Endothelial cell of umbilical vein (primary cell): ENCODE measurements around the gene TSPEAR. TPM values are rescaled to one million over a fixed set of nuclear protein-coding genes. Genes with fewer than 3 reads are reported as not detected.

ENCODE experiments used
- BruUV-seq: library from RNA; stranded (reverse); fragments of 400-500 nt; replicated peaks from 2 replicates; lab custom pipeline; 2021; lab: Mats Ljungman, UMichigan
- CTCF ChIA-PET: fragments of 300-600, 350-600 bp; sonication (Branson Sonifier 250); formaldehyde crosslinking; loops from one replicate; lab custom pipeline; 2021; ENCODE audit warnings: antibody characterized with exemption, inconsistent platforms; lab: Charles Lee
- POLR2A ChIA-PET: fragments of 300-600, 350-600 bp; sonication (Branson Sonifier 250); formaldehyde crosslinking; loops from one replicate; lab custom pipeline; 2021; ENCODE audit warnings: antibody characterized with exemption, inconsistent platforms; lab: Charles Lee
- DNase-seq: peaks from one replicate; pipeline ENCODE4 v3.0.0-alpha.2; 2011; ENCODE audit warnings: low read depth, low spot score
- FAIRE-seq: peaks from 2 replicates; lab custom pipeline; 2011; peaks lifted over from hg19 to GRCh38; lab: Jason Lieb, UNC
- H2AFZ ChIP-seq: 2 replicates; pipeline ENCODE4 v1.6.0; 2012; ENCODE audit warnings: low read depth, low read length, control low read depth, inconsistent platforms
- H3K27ac ChIP-seq: 2 replicates; pipeline ENCODE4 v1.5.1; 2011; ENCODE audit warnings: low read depth, mild to moderate bottlenecking, control low read depth, low read length, moderate library complexity; ENCODE audit not compliant: insufficient read depth
- H3K27me3 ChIP-seq, 2 experiments: 2 replicates each; pipeline versions ENCODE4 v1.6.0 to v1.6.1; 2011; ENCODE audit warnings: low read length in 2 of 2, mixed read lengths in 1 of 2; ENCODE audit not compliant: control insufficient read depth in 2 of 2, insufficient read depth in 2 of 2
- H3K36me3 ChIP-seq, 2 experiments: 2 replicates in 1 of 2; 3 replicates in 1 of 2; pipeline ENCODE4 v1.5.1; 2011; ENCODE audit warnings: low read length in 2 of 2, mild to moderate bottlenecking in 1 of 2, moderate library complexity in 1 of 2; ENCODE audit not compliant: control insufficient read depth in 2 of 2, insufficient read depth in 2 of 2; ENCODE audit errors: extremely low read depth in 1 of 2
- H3K4me1 ChIP-seq: 3 replicates; pipeline ENCODE4 v1.5.1; 2011; ENCODE audit warnings: mild to moderate bottlenecking, low read length; ENCODE audit not compliant: control insufficient read depth, insufficient read depth; ENCODE audit errors: extremely low read depth
- H3K4me2 ChIP-seq: 2 replicates; pipeline ENCODE4 v1.6.1; 2011; ENCODE audit warnings: low read length, control low read depth, mixed read lengths; ENCODE audit not compliant: insufficient read depth
- H3K4me3 ChIP-seq, 3 experiments: fragments of 200-600 bp in 1 of 3; sonication (generic), shearing (Covaris generic) in 1 of 3; replicated peaks in 1 of 3; 2 replicates each; pipeline ENCODE4 v1.5.1; 2011 to 2016; ENCODE audit warnings: control low read depth in 3 of 3, low read length in 3 of 3, mild to moderate bottlenecking in 2 of 3, inconsistent platforms in 1 of 3, low read depth in 1 of 3, moderate library complexity in 1 of 3; ENCODE audit not compliant: insufficient read depth in 1 of 3
- H3K79me2 ChIP-seq: 2 replicates; pipeline ENCODE4 v1.6.0; 2012; ENCODE audit warnings: low read length, inconsistent platforms; ENCODE audit not compliant: control insufficient read depth, insufficient read depth
- H3K9ac ChIP-seq: replicated peaks from 2 replicates; pipeline ENCODE3; 2011; ENCODE audit warnings: low read length, control low read depth; ENCODE audit not compliant: insufficient read depth; ENCODE audit errors: extremely low read depth
- H3K9me1 ChIP-seq: replicated peaks from 3 replicates; pipeline ENCODE4 v1.6.0; 2011; ENCODE audit warnings: mild to moderate bottlenecking, low read length; ENCODE audit not compliant: control insufficient read depth, insufficient read depth; ENCODE audit errors: extremely low read depth
- H3K9me3 ChIP-seq: replicated peaks from 2 replicates; pipeline ENCODE4 v1.5.1; 2012; ENCODE audit warnings: low read length, inconsistent platforms; ENCODE audit not compliant: control insufficient read depth, insufficient read depth
- H4K20me1 ChIP-seq: replicated peaks from 2 replicates; pipeline ENCODE3; 2011; ENCODE audit warnings: mild to moderate bottlenecking, low read length; ENCODE audit not compliant: control insufficient read depth, insufficient read depth; ENCODE audit errors: extremely low read depth
- CTCF ChIP-seq, 2 donors: IDR thresholded peaks; 1 replicate in 1 of 2; 2 replicates in 1 of 2; pipeline ENCODE4 v1.5.1; 2011; ENCODE audit warnings: low read length in 2 of 2, mild to moderate bottlenecking in 2 of 2, moderate library complexity in 2 of 2, control low read depth in 1 of 2, inconsistent platforms in 1 of 2, low read depth in 1 of 2; ENCODE audit not compliant: insufficient read depth in 1 of 2; ENCODE audit errors: extremely low read depth in 1 of 2
- EZH2 ChIP-seq: IDR thresholded peaks from 2 replicates; pipeline ENCODE4 v1.6.1; 2012; ENCODE audit warnings: borderline replicate concordance, low read depth, mild to moderate bottlenecking, moderate library complexity, low read length, inconsistent platforms; ENCODE audit not compliant: severe bottlenecking
- FOS ChIP-seq: IDR thresholded peaks from 2 replicates; pipeline ENCODE4 v1.6.1; 2011; ENCODE audit warnings: mild to moderate bottlenecking, low read length, moderate library complexity, borderline replicate concordance; ENCODE audit not compliant: insufficient read depth
- GATA2 ChIP-seq: IDR thresholded peaks from 2 replicates; pipeline ENCODE4 v1.7.0; 2011; ENCODE audit warnings: low read depth, mild to moderate bottlenecking, moderate library complexity, mixed read lengths, low read length; ENCODE audit not compliant: insufficient read length, insufficient read depth
- JUN ChIP-seq: IDR thresholded peaks from 2 replicates; pipeline ENCODE4 v1.6.1; 2011; ENCODE audit warnings: borderline replicate concordance, low read depth; ENCODE audit not compliant: insufficient read length, insufficient read depth
- MYC ChIP-seq: IDR thresholded peaks from one replicate; pipeline ENCODE4 v1.6.1; 2011; ENCODE audit warnings: mild to moderate bottlenecking, low read depth, low read length
- POLR2A ChIP-seq: IDR thresholded peaks from 2 replicates; pipeline ENCODE4 v1.6.1; 2012; ENCODE audit warnings: low read depth, mild to moderate bottlenecking, control low read depth, low read length
- POLR2AphosphoS5 ChIP-seq: IDR thresholded peaks from 2 replicates; pipeline ENCODE4 v1.6.1; 2012; ENCODE audit warnings: low read depth, mild to moderate bottlenecking, control low read depth, low read length, moderate library complexity; ENCODE audit not compliant: insufficient read depth
- dilution Hi-C: fragments of 300-500 bp; cut with MboI; formaldehyde crosslinking; loops from one replicate; pipeline ENCODE4 v1.15.0; 2019; ENCODE audit warnings: low sequenced_read_pairs; ENCODE audit not compliant: extremely low pct_ligation_motif_present
- intact Hi-C: fragments of 100-400 bp; cut with micrococcal nuclease; formaldehyde crosslinking; loops from one replicate; pipeline ENCODE4 v1.10.0; 2022
- polyA plus RNA-seq, 4 experiments: library from polyadenylated mRNA; depleted of rRNA in 3 of 4; stranded (reverse) in 3 of 4; unstranded in 1 of 4; fragments of >200 nt; gene quantifications; 2 replicates each; pipeline versions ENCODE4 v1.2.1 to v1.2.3, GENCODE V29; 2011 to 2012; ENCODE audit warnings: missing spikeins in 1 of 4
- total RNA-seq: library from RNA; stranded (reverse); gene quantifications from 2 replicates; pipeline ENCODE4 v1.2.3, GENCODE V29; 2021
- TF ChIP-seq, protein P1 (sequence below): IDR thresholded peaks from 2 replicates; pipeline ENCODE4 v1.6.1; 2011; ENCODE audit not compliant: insufficient read depth, insufficient read length

Gene TSPEAR
- total and polyA plus RNA-seq, 2 donors (not counting 3 experiments of a cell fraction or from before 2014, with no cell fraction given), result 0.01 TPM; not detected in 1

DNA sequence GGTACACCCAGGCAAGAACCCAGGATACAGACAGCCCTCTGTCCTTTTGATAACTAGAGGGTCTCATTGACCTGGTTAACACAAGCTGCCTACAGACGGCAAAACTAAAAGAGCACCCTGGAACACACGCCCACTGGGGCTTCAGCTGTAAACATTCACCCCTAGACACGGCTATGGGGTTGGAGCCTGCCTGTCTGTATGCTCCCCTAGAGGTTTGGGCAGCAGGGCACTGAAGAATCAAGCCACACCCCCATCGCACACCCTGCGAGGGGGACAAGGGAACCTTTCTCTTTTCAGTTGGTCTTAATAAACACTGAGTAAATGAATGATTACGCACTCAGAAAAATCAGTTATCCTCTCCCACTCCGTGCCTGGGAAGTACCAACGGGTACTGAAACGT is 220.6 kb downstream of the TSPEAR start:
- intact Hi-C loops, result no loop called here
- Histone ChIP-seq H3K27ac (no peak overlapping the region), H3K36me3 (no peaks in the 10 kb centered on the region), H3K4me3 (no peak overlapping the region), H3K9me3 (no peaks in the 10 kb centered on the region), H3K4me2 (no peak overlapping the region), H3K79me2 (no peaks in the 10 kb centered on the region), H3K4me1 (no peaks in the 10 kb centered on the region), H3K27me3 (peaks cover 0 to 4% of the 10 kb centered on the region in 2 experiments), H4K20me1 (no peaks in the 10 kb centered on the region), H3K9me1 (no peaks in the 10 kb centered on the region), H2AFZ (no peak overlapping the region), H3K9ac (no peak overlapping the region)
- no TSS peak for BruUV-seq
- FAIRE-seq (no peak), DNase-seq (no peak)
- dilution Hi-C loops, result no loop called here
- ChIA-PET CTCF (interaction anchor here (0.9 to 1.7 kb wide), 3 partner anchors 8 to 303 kb away, joined by 3 to 6 read pairs (median 4); no protein-coding TSS in a partner anchor), POLR2A (no interaction called here)
- TF ChIP-seq CTCF (IDR thresholded peaks at IDR 0.05; ENCODE audit: extremely low read depth in 1 of 2, insufficient read depth in 1 of 2, low read depth in 1 of 2, low read length in 2 of 2), result no peak
- TF ChIP-seq POLR2A, result no peak
- no peak for TF ChIP-seq JUN
- TF ChIP-seq MYC, result no peak
- no peak for TF ChIP-seq POLR2AphosphoS5
- no peak for TF ChIP-seq FOS
- no peak for TF ChIP-seq EZH2
- no peak for TF ChIP-seq GATA2
- TF ChIP-seq, protein P1, sequence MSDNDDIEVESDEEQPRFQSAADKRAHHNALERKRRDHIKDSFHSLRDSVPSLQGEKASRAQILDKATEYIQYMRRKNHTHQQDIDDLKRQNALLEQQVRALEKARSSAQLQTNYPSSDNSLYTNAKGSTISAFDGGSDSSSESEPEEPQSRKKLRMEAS, result no peak
